ENCODE measurements around the gene BROX.
A peak's percentile ranks its signal among the peaks of the same experiment; 100 is the strongest.
"Not testable (repeated sequence)": the region's sequence is repeated elsewhere in the genome, so short reads cannot be mapped to it uniquely, and the experiment has no call there.

Gene BROX

GRCh38 chr1:222739929-222740328, 27.6 kb downstream of the BROX start:
- no peak overlapping the region for H3K4me3 ChIP-seq (ENCODE audit: control insufficient read depth, low read depth, low read length)
- no peak for TF ChIP-seq CTCF (IDR thresholded peaks at IDR 0.05; ENCODE audit: control insufficient read depth, insufficient read depth, low read depth, low read length, missing control alignments)
- DNase-seq (ENCODE audit: low read depth), result no peak

GRCh38 chr1:222741630-222742457, 29.5 kb downstream of the BROX start:
- DNase-seq (ENCODE audit: low read depth); H3K4me3 ChIP-seq (ENCODE audit: control insufficient read depth, low read depth, low read length): not testable (repeated sequence)

GRCh38 chr1:222749927-222750326, 37.6 kb downstream of the BROX start:
- no peak overlapping the region for H3K4me3 ChIP-seq (ENCODE audit: control insufficient read depth, low read depth, low read length)
- no peak for DNase-seq (ENCODE audit: low read depth)
- no peak for TF ChIP-seq CTCF (IDR thresholded peaks at IDR 0.05; ENCODE audit: control insufficient read depth, insufficient read depth, low read depth, low read length, missing control alignments)

GRCh38 chr1:222750651-222751050, 38.3 kb downstream of the BROX start:
- TF ChIP-seq CTCF (IDR thresholded peaks at IDR 0.05; ENCODE audit: control insufficient read depth, insufficient read depth, low read depth, low read length, missing control alignments), result no peak
- DNase-seq (ENCODE audit: low read depth), result no peak
- H3K4me3 ChIP-seq (ENCODE audit: control insufficient read depth, low read depth, low read length), result no peak overlapping the region

GRCh38 chr1:222751255-222751654, 38.9 kb downstream of the BROX start:
- no peak for TF ChIP-seq CTCF (IDR thresholded peaks at IDR 0.05; ENCODE audit: control insufficient read depth, insufficient read depth, low read depth, low read length, missing control alignments)
- no peak for DNase-seq (ENCODE audit: low read depth)

GRCh38 chr1:222754366-222755139, 42.2 kb downstream of the BROX start:
- no peak overlapping the region for H3K4me3 ChIP-seq (ENCODE audit: control insufficient read depth, low read depth, low read length)
- no peak for TF ChIP-seq CTCF (IDR thresholded peaks at IDR 0.05; ENCODE audit: control insufficient read depth, insufficient read depth, low read depth, low read length, missing control alignments)
- DNase-seq (ENCODE audit: low read depth), result peak; percentile 97

More at GRCh38 chr1:222751255-222751654, 38.9 kb downstream of the BROX start:
- no peak overlapping the region for H3K4me3 ChIP-seq (ENCODE audit: control insufficient read depth, low read depth, low read length)
